ENCODE data around the gene KRT71.
"Not testable (repeated sequence)": the region's sequence is repeated elsewhere in the genome, so short reads cannot be mapped to it uniquely, and the experiment has no call there.

The KRT71 gene

GRCh38 chr12:52552681-52553195, at the start of gene KRT71:
KRT71 (minus strand) TSS chr12:52553145; CDS start chr12:52553077, 68 bp downstream.
- no peak for DNase-seq

GRCh38 chr12:52602552-52602951, 49.6 kb upstream of the KRT71 start:
- no peak for DNase-seq

- DNase-seq = no peak
Observed at GRCh38 chr12:52601671-52602070, 48.7 kb upstream of the KRT71 start.

GRCh38 chr12:52600941-52601481, 48.1 kb upstream of the KRT71 start, which contains the start of gene KRT72:
KRT72 (minus strand) TSS chr12:52601463; CDS start chr12:52601452, 11 bp downstream.
- DNase-seq = no peak

- no peak for DNase-seq
Observed at GRCh38 chr12:52600475-52600874, 47.5 kb upstream of the KRT71 start.

GRCh38 chr12:52600071-52600470, 47.1 kb upstream of the KRT71 start:
- no peak for DNase-seq

GRCh38 chr12:52598966-52599365, 46.0 kb upstream of the KRT71 start:
- DNase-seq = no peak

GRCh38 chr12:52594237-52594636, 41.3 kb upstream of the KRT71 start:
- not testable (repeated sequence) for DNase-seq

GRCh38 chr12:52591521-52591920, 38.6 kb upstream of the KRT71 start:
- DNase-seq = no peak

GRCh38 chr12:52590021-52590420, 37.1 kb upstream of the KRT71 start:
- no peak for DNase-seq

GRCh38 chr12:52587563-52587962, 34.6 kb upstream of the KRT71 start:
- DNase-seq = no peak

- DNase-seq = no peak
Observed at GRCh38 chr12:52585946-52586345, 33.0 kb upstream of the KRT71 start.

GRCh38 chr12:52585066-52585465, 32.1 kb upstream of the KRT71 start:
- no peak for DNase-seq

GRCh38 chr12:52584156-52584682, 31.3 kb upstream of the KRT71 start:
- no peak for DNase-seq

- peak; percentile 84 to 90 for DNase-seq
Observed at GRCh38 chr12:52582971-52583456, 30.1 kb upstream of the KRT71 start.

GRCh38 chr12:52582486-52582885, 29.5 kb upstream of the KRT71 start:
- DNase-seq = no peak

- peak in 1 of 2 experiments; percentile 8 for DNase-seq
Observed at GRCh38 chr12:52581481-52581880, 28.5 kb upstream of the KRT71 start.

GRCh38 chr12:52581066-52581465, 28.1 kb upstream of the KRT71 start:
- no peak for DNase-seq

GRCh38 chr12:52580496-52580895, 27.6 kb upstream of the KRT71 start:
- peak; percentile 89 for DNase-seq

- DNase-seq = peak; percentile 49 to 54
Observed at GRCh38 chr12:52579468-52580465, 26.8 kb upstream of the KRT71 start.

GRCh38 chr12:52578469-52578868, 25.5 kb upstream of the KRT71 start:
- no peak for DNase-seq

- no peak for DNase-seq
Observed at GRCh38 chr12:52577316-52577715, 24.4 kb upstream of the KRT71 start.

- DNase-seq = no peak
Observed at GRCh38 chr12:52575948-52576347, 23.0 kb upstream of the KRT71 start.
